Ovary (tissue), 3 donors: ENCODE measurements around the gene NCR1.

Experiments
- CTCF ChIP-seq, 3 donors: fragments of 450-650 bp in 2 of 3; fragments of 200-600 bp in 1 of 3; IDR thresholded peaks; one replicate each; pipeline versions ENCODE4 v1.5.1 to v1.8.0; 2016 to 2022; ENCODE audit warnings: antibody characterized with exemption in 3 of 3, mild to moderate bottlenecking in 1 of 3
- EP300 ChIP-seq: sonication (generic); formaldehyde crosslinking; IDR thresholded peaks from one replicate; pipeline ENCODE4 v1.6.1; 2017; ENCODE audit warnings: antibody characterized with exemption
- POLR2A ChIP-seq: fragments of 450-650 bp; IDR thresholded peaks from one replicate; pipeline ENCODE4 v1.6.1; 2017; ENCODE audit warnings: antibody characterized with exemption, mild to moderate bottlenecking, moderate library complexity
- donor health status: DM: no; HTN: no; CAD: no.

GRCh38 chr19:54947381-54947780 lies 41.4 kb downstream of the NCR1 start, which contains the start of gene NLRP7:
- TF ChIP-seq POLR2A (no peak), CTCF (IDR thresholded peaks at IDR 0.05) (no peak), EP300 (no peak)
